ENCODE data around the gene CDH4.

The CDH4 gene

DNA sequence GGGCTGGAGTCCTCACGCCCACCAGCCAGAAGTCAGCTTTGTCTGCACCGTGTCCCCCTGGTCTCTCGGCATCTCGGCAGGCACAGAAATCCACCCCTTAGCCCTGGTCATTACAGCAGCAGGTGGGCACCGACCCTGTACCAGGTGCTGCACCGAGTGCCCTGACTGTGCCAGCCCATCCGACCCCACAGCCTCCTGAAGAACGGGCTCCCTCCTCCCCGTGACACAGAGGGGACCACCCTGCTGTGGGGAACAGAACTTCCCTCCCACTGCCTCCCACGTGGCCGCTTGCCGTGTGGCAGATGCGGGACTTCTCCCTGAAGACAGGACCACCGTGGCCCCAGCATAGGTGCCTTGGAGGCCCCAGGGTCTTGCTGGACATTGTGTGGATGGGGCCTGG lies 652.4 kb downstream of the CDH4 start:
- DNase-seq (ENCODE audit: low read depth, low spot score), result no peak
- H3K4me3 ChIP-seq (ENCODE audit: low read depth, low read length), result no peak overlapping the region
- TF ChIP-seq, protein P1, sequence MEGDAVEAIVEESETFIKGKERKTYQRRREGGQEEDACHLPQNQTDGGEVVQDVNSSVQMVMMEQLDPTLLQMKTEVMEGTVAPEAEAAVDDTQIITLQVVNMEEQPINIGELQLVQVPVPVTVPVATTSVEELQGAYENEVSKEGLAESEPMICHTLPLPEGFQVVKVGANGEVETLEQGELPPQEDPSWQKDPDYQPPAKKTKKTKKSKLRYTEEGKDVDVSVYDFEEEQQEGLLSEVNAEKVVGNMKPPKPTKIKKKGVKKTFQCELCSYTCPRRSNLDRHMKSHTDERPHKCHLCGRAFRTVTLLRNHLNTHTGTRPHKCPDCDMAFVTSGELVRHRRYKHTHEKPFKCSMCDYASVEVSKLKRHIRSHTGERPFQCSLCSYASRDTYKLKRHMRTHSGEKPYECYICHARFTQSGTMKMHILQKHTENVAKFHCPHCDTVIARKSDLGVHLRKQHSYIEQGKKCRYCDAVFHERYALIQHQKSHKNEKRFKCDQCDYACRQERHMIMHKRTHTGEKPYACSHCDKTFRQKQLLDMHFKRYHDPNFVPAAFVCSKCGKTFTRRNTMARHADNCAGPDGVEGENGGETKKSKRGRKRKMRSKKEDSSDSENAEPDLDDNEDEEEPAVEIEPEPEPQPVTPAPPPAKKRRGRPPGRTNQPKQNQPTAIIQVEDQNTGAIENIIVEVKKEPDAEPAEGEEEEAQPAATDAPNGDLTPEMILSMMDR (IDR thresholded peaks at IDR 0.05; ENCODE audit: low read depth, low read length), result no peak
- in situ Hi-C loops (cut with HindIII; ENCODE audit: low sequenced_read_pairs), result no loop called here

DNA sequence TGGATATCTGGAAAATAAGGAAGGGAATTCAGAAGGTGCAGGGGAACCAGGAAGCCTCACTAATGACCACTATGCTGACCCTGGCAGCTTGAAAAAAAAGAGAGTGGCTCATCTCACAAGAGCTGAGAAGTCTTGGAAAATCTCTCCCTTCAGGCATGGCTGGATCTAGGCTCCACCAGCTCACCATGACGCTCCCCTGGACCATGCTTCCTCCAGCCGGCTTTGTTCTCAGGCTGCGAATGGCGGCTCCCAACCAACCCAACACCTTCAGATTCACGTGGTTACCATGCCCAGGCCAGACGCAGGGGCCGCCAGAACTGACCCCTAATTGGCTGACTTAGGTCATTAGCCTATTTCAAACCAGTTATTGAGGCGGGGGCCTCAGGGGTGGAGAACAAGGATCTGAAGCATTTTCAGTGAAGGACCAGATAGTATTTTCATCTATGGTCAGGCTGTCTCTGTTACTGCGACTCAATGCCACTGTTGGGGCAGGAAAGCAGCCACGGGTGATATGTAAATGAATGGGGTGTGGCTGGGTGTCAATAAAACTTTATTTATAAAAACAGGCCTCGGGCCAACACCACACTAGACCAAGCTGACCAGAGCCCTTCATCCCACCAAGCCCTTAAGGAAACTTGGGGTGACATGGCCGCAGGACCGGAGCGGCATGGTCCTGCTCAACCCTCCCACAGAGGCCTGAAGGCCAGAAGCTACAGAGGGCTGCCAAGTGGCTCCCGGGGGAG lies 653.9 kb downstream of the CDH4 start:
- in situ Hi-C loops (cut with HindIII; ENCODE audit: low sequenced_read_pairs), result no loop called here
- no peak for DNase-seq (ENCODE audit: low read depth, low spot score)
- TF ChIP-seq, protein P1 (IDR thresholded peaks at IDR 0.05; ENCODE audit: low read depth, low read length), result no peak
- H3K4me3 ChIP-seq (ENCODE audit: low read depth, low read length), result no peak overlapping the region

DNA sequence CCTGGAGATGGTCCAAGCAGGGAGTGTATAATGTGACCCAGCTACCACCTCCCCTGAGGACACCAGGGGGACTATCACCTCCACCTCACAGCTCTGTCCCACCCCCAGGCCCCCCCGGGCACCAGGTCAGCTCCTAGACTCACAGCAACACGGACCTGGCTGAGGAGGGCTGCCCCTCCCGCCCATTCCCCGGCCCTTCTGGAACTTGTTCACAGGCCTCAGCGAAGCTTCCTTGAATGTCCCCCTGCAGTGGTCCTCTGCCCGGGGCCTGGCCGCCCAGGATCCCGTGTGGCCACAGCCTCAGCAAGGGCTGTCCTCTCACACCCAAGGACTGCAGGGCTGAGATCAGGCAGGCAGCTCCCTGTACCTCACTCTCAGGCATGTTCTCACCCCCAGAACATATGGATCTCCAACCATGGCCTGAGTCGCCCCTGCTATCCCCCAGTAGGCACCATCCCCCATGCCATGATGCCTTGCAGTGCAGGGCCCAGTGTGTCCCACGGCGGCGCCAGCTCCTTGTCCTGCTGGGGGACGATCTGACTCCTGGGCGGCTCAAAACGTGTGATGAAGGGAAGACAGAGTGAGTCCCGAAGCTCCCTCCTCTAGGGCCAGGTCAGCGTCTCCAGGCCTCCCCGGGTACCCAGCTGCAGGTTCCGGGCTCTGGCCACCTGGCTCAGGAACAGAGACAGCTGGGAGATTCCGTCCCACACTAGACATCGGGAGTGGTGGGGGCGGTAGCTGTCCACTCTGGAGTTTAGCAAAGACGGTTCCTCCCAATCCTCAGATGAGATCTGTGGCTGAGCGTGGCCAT lies 655.2 kb downstream of the CDH4 start:
- DNase-seq (ENCODE audit: low read depth, low spot score), result no peak
- TF ChIP-seq, protein P1 (IDR thresholded peaks at IDR 0.05; ENCODE audit: low read depth, low read length), result no peak
- in situ Hi-C loops (cut with HindIII; ENCODE audit: low sequenced_read_pairs), result no loop called here
- no peak overlapping the region for H3K4me3 ChIP-seq (ENCODE audit: low read depth, low read length)

DNA sequence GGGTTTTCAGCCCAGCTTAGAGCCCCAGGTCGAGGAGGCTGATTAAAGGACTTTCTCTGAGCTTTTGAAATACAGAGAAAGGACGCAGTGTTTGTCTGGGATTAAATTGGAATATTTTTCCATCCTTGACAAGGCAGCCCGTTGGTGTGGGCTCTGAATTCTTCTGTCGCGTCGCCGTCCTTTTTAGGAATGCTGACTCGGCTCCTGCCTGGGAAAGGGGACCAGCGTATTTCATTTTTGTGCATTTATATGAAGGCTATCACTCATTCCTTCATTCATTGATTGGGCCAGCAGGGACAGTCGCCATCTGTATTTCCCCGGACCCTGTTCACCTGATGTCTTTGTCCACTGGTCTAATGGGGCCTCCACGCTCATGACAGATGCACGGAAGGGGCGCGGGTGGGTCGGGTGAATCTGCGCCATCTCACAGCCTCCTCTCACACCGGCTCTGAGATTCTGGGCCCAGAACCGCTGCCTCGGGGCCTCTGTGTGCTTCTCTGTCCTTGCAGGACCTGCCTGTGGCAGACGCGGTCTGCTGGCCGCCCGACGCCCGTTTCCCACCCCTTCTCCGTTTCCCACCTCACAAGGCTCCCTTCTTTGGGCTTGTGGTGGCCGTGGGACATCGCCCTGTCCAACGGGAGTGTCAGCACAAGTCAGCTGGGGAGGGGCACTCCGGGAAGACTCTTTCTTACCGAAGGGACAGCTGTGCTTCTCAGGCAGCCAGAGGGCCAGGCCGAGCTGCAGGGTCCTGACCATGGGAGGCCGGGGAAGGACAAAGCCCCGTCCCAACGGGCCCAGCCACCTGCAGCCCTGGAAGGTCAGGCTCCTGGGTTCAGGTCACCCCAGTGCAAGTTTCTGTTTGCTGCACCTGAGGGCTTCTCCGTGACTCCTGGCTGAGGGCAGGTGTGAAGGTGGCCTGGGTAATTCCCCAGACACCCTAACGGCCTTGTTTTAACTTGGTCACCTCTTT lies 656.3 kb downstream of the CDH4 start:
- TF ChIP-seq, protein P1 (IDR thresholded peaks at IDR 0.05; ENCODE audit: low read depth, low read length), result no peak
- DNase-seq (ENCODE audit: low read depth, low spot score), result no peak
- in situ Hi-C loops (cut with HindIII; ENCODE audit: low sequenced_read_pairs), result no loop called here
- H3K4me3 ChIP-seq (ENCODE audit: low read depth, low read length), result no peak overlapping the region

DNA sequence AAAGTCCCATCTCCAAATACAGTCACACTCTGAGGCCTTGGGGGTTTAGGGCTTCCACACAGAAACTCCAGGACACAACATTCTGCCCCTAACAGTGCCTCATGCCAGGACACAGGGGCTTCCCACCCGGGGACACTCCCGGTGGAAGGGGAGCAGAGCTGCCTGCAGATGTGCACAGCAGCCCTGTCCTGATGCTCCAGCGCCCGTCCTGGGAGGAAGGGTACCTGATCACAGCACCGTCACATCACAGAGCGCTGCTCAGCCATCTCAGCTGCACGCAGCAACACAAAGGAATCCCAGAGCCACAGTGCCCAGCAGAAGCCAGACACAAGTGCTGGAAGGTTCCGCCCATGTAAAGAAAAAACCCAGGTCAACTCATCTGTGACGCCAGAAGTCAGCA lies 657.0 kb downstream of the CDH4 start:
- H3K4me3 ChIP-seq (ENCODE audit: low read depth, low read length), result no peak overlapping the region
- TF ChIP-seq, protein P1 (IDR thresholded peaks at IDR 0.05; ENCODE audit: low read depth, low read length), result no peak
- DNase-seq (ENCODE audit: low read depth, low spot score), result no peak
- in situ Hi-C loops (cut with HindIII; ENCODE audit: low sequenced_read_pairs), result no loop called here

DNA sequence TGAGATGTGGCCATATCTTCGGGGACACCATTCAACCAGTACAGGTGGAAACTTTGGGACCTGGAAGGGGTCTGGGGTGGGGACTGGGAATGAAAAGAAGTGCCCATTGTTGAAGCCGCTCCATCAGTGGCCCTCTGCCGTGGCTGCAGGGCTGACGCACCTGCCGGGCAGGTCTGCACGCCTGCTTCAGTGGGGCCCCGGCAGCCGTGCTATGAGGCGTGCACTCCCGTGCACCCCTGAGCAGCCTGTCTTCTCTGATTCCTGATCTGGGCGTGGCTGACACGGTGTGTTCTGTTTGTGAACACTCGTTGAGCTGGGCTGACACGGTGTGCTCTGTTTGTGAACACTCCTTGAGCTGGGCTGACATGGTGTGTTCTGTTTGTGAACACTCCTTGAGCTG lies 657.8 kb downstream of the CDH4 start:
- in situ Hi-C loops (cut with HindIII; ENCODE audit: low sequenced_read_pairs), result no loop called here

More for the DNA sequence above, 657.8 kb downstream of the CDH4 start:
- DNase-seq (ENCODE audit: low read depth, low spot score), result no peak
- H3K4me3 ChIP-seq (ENCODE audit: low read depth, low read length), result no peak overlapping the region
- TF ChIP-seq, protein P1 (IDR thresholded peaks at IDR 0.05; ENCODE audit: low read depth, low read length), result no peak

Data from astrocyte of the spinal cord (primary cell).